Naive thymus-derived CD8-positive, alpha-beta T cell (primary cell): Measurements from ENCODE around the gene IL17C. TPM values are rescaled to one million over a fixed set of nuclear protein-coding genes. Genes with fewer than 3 reads are reported as not detected.
A peak's percentile ranks its signal among the peaks of the same experiment; 100 is the strongest.

Source experiments
- ATAC-seq, 2 donors: fragments of 150-1000 bp; cut with Tn5 transposase in 1 of 2; sonication (Bioruptor Pico), chemical (Tn5 transposase) in 1 of 2; 1 replicate in 1 of 2; 2 replicates in 1 of 2; pipeline ENCODE4 v1.10.0; 2021; ENCODE audit warnings: mild to moderate bottlenecking in 2 of 2, moderate library complexity in 2 of 2
- POLR2A ChIA-PET: fragments of 350-600 bp; sonication (Branson Sonifier 250); formaldehyde crosslinking; loops from one replicate; lab custom pipeline; 2021; ENCODE audit warnings: antibody characterized with exemption; lab: Charles Lee
- DNase-seq, 10 donors: peaks; one replicate each; pipeline versions ENCODE4 v3.0.0 to v3.0.0-alpha.2; 2020 to 2022
- H3K27ac Mint-ChIP-seq, 10 donors: one replicate each; pipeline ENCODE4 v1.8.0; 2020 to 2022; ENCODE audit warnings: mild to moderate bottlenecking in 10 of 10, mixed read lengths in 10 of 10, moderate library complexity in 4 of 10, inconsistent platforms in 1 of 10
- H3K27me3 Mint-ChIP-seq, 5 donors: one replicate each; pipeline ENCODE4 v1.8.0; 2021 to 2022; ENCODE audit warnings: mixed read lengths in 5 of 5
- H3K36me3 Mint-ChIP-seq, 3 donors: one replicate each; pipeline ENCODE4 v1.8.0; 2020 to 2022; ENCODE audit warnings: mixed read lengths in 3 of 3, mild to moderate bottlenecking in 2 of 3, inconsistent platforms in 1 of 3
- H3K4me1 Mint-ChIP-seq, 4 donors: one replicate each; pipeline ENCODE4 v1.8.0; 2021 to 2022; ENCODE audit warnings: mixed read lengths in 4 of 4
- H3K4me3 Mint-ChIP-seq, 10 donors: one replicate each; pipeline ENCODE4 v1.8.0; 2020 to 2022; ENCODE audit warnings: mild to moderate bottlenecking in 10 of 10, mixed read lengths in 10 of 10, moderate library complexity in 6 of 10, inconsistent platforms in 1 of 10
- H3K9me3 Mint-ChIP-seq, 9 donors: one replicate each; pipeline ENCODE4 v1.8.0; 2020 to 2022; ENCODE audit warnings: mixed read lengths in 9 of 9, mild to moderate bottlenecking in 3 of 9, inconsistent platforms in 1 of 9, moderate library complexity in 1 of 9
- polyA plus RNA-seq, 3 donors: library from polyadenylated mRNA; unstranded; fragments of 300-500 nt; fragmentation: Illumina TruSeq; gene quantifications; one replicate each; pipeline ENCODE4 v1.2.3, GENCODE V29; 2021
- total RNA-seq, 8 experiments: library from RNA in 2 of 8; stranded (reverse) in 2 of 8; gene quantifications; one replicate each; pipeline ENCODE4 v1.2.3 and lab custom pipeline; 2021 to 2026

IL17C gene
- total and polyA plus RNA-seq, 5 experiments from 2014 or later = 0.16 to 0.69 (median 0.55) TPM; not detected in 1

DNA sequence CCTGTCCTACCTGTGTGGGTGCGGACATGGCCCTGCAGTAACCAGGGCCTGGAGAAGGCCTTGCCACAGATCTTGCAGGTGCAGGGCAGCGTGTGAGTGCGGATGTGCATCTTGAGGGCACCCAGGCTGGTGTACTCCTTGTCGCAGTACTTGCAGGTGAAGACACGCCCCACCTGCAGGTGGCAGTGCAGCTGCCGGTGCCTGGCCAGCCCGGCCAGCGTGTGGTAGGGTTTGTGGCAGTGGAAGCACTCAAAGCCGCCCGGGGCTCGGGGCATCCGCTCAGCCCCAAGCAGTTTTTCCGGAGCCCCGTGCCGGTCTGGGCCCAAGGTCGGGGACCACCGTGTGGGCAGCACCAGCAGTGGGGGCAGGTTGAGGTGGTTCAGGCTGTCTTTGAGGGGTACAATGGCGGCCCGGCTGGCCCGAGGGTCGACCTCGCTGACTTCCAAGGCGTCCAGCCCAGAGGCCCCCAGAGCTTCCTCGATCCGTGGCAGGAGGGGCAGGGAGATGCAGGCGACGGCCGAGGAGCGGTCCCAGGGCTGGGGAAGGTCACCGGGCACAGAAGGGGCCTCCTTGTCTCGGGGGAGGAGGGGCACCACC lies 42.8 kb downstream of the IL17C start:
- ATAC-seq = peak; percentile 18 to 26
- Mint-ChIP-seq H3K27me3 (no peaks in the 10 kb centered on the region), H3K36me3 (peaks cover 0 to 9% (median 4%) of the 10 kb centered on the region in 3 donors), H3K9me3 (no peaks in the 10 kb centered on the region), H3K4me3 (peak overlapping the region; percentile 48 to 91 (median 82)), H3K4me1 (peaks cover 9 to 48% (median 37%) of the 10 kb centered on the region in 4 donors), H3K27ac (peak overlapping the region; percentile 90 to 98 (median 96))
- DNase-seq = peak in 3 of 10 donors; percentile 53 to 55 (median 54)
- POLR2A ChIA-PET = interaction anchor here (0.7 to 6.0 kb wide), 12 partner anchors 9 to 176 kb away, joined by 3 to 100 read pairs (median 4); partner anchors contain the start of genes TRAPPC2L and ZC3H18

DNA sequence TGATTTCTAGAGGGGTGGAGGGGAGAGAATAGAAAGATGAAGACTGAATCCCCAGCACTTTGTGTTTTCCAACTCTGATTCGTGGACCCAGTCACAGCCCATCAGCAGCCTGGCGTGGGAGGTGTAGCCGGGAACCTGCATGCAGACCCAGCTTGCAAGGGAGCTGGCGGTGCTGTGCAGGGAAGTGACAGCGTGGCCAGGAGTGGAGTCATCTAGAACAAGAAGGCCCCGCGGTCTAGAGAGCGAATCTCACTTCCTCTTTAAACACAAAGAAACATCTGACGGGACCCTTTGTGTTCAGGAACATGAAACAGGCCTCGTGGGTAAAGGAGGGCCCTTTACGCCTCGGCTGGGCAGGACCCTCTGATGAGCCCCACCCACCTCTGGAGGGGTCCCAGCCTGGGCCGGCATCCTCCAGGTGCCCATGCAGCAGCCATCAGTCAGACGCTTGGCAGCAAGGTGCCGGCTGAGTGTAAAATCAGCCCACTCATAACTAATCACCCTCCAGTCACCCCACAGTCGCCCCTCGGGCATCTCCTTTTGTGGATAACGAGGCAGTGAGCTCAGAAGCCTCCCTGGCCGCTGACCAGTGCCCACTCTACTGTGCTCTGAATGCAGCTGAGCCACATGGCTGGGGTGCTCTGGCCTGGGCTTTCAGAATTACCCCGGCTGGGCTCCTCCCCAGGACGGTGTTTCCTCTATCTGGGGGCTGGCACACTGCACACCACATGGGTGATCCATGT lies 43.5 kb downstream of the IL17C start:
- POLR2A ChIA-PET = interaction anchor here (0.7 to 6.0 kb wide), 10 partner anchors 10 to 176 kb away, joined by 3 to 100 read pairs (median 4); partner anchors contain the start of gene TRAPPC2L
- Mint-ChIP-seq H3K27me3 (no peaks in the 10 kb centered on the region), H3K27ac (peak overlapping the region; percentile 90 to 98 (median 96)), H3K36me3 (peaks cover 0 to 9% (median 4%) of the 10 kb centered on the region in 3 donors), H3K4me3 (peak overlapping the region; percentile 71 to 91 (median 84)), H3K4me1 (peaks cover 9 to 48% (median 37%) of the 10 kb centered on the region in 4 donors), H3K9me3 (no peaks in the 10 kb centered on the region)
- peak; percentile 57 to 64 for ATAC-seq
- peak in 9 of 10 donors; percentile 44 to 79 (median 62) for DNase-seq

DNA sequence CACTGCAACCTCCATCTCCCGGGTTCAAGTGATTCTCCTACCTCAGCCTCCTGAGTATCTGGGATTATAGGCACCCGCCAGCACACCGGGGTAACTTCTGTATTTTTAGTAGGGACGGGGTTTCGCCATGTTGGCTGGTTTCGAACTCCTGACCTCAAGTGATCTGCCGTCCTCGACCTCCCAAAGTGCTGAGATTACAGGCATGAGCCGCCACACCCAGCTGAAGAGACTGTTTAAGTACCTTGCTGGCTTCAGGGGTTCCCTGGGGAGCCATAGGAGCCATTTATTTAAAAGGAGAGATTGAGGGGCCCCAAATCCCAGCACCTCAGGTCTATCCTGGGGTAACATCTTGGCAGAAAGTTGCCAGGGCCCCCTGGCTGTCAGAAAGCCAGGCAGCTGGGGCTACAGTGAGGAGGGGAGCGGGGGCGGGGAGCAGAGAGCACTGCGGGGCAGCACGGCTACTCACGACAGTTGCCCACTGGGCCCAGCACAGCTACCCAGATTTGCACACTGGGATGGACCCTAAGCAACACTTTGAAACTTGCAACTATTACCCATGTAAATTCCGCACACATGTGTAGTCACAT lies 46.3 kb downstream of the IL17C start:
- peaks cover 0 to 6% (median 4%) of the 10 kb centered on the region in 3 donors for H3K36me3 Mint-ChIP-seq
- H3K27ac Mint-ChIP-seq = peak overlapping the region in 7 of 10 donors; percentile 27 to 88 (median 38)
- POLR2A ChIA-PET = interaction anchor here (0.9 to 6.1 kb wide), 8 partner anchors 12 to 127 kb away, joined by 3 to 96 read pairs (median 6); partner anchors contain the start of genes CTU2, MVD and RNF166
- DNase-seq = no peak
- H3K9me3 Mint-ChIP-seq = no peaks in the 10 kb centered on the region
- peak overlapping the region; percentile 19 to 90 (median 79) for H3K4me3 Mint-ChIP-seq
- ATAC-seq = no peak
- H3K27me3 Mint-ChIP-seq = no peaks in the 10 kb centered on the region
- peaks cover 9 to 63% (median 39%) of the 10 kb centered on the region in 4 donors for H3K4me1 Mint-ChIP-seq

- POLR2A ChIA-PET = interaction anchor here (0.7 to 6.1 kb wide), 9 partner anchors 12 to 127 kb away, joined by 3 to 96 read pairs (median 6); partner anchors contain the start of genes CTU2, MVD and RNF166
- Mint-ChIP-seq H3K27ac (peak overlapping the region in 9 of 10 donors; percentile 37 to 89 (median 73)), H3K36me3 (peaks cover 0 to 4% (median 4%) of the 10 kb centered on the region in 3 donors), H3K4me1 (peaks cover 9 to 64% (median 44%) of the 10 kb centered on the region in 4 donors), H3K4me3 (peak overlapping the region; percentile 75 to 90 (median 82)), H3K9me3 (no peaks in the 10 kb centered on the region), H3K27me3 (no peaks in the 10 kb centered on the region)
- ATAC-seq (peak; percentile 28 to 39), DNase-seq (peak; percentile 45 to 80 (median 59))
These were observed 47.0 kb downstream of the IL17C start for GRCh38 chr16:88685156-88686061.

DNA sequence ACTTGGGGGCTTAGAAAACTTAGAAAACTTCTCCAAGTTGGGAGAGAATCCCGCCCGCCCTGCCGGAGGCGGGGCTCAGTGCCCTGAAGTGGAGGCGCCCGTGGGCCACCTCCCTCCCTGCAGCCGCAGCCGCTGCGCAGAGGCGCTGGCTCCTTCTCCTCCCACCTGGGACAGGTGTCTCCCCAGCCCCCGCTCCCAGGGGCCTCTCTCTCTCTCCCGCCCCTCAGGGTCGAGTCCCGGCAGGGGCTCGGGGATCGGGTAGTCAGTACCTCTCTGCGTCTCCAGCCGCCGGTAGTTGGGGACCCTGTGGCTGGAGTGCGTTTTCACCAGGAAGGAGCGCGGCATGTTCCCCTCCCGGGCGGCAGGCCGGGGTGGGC lies 47.7 kb downstream of the IL17C start:
- H3K4me3 Mint-ChIP-seq = peak overlapping the region; percentile 75 to 90 (median 82)
- ATAC-seq = peak; percentile 49 to 60
- H3K36me3 Mint-ChIP-seq = peaks cover 0 to 1% (median 0%) of the 10 kb centered on the region in 3 donors
- no peaks in the 10 kb centered on the region for H3K27me3 Mint-ChIP-seq
- no peaks in the 10 kb centered on the region for H3K9me3 Mint-ChIP-seq
- H3K4me1 Mint-ChIP-seq = peaks cover 14 to 64% (median 46%) of the 10 kb centered on the region in 4 donors
- peak overlapping the region in 6 of 10 donors; percentile 47 to 86 (median 72) for H3K27ac Mint-ChIP-seq
- DNase-seq = peak in 7 of 10 donors; percentile 30 to 58 (median 44)
- POLR2A ChIA-PET = interaction anchor here (2.2 to 6.1 kb wide), 3 partner anchors 11 to 20 kb away, joined by 14 to 96 read pairs (median 17); partner anchors contain the start of genes CTU2 and RNF166

GRCh38 chr16:88686439-88687253 lies 48.3 kb downstream of the IL17C start, which contains the start of gene SNAI3:
TSS of gene SNAI3 (minus strand) at chr16:88686507. CDS start at chr16:88686406, 101 bp downstream.
- POLR2A ChIA-PET = interaction anchor here (0.7 to 6.1 kb wide), 6 partner anchors 10 to 407 kb away, joined by 3 to 96 read pairs (median 10); partner anchors contain the start of genes ACSF3, CTU2 and RNF166
- Mint-ChIP-seq H3K4me1 (peaks cover 12 to 64% (median 45%) of the 10 kb centered on the region in 4 donors), H3K4me3 (peak within 1 kb of the TSS; percentile 75 to 90 (median 82))

DNA sequence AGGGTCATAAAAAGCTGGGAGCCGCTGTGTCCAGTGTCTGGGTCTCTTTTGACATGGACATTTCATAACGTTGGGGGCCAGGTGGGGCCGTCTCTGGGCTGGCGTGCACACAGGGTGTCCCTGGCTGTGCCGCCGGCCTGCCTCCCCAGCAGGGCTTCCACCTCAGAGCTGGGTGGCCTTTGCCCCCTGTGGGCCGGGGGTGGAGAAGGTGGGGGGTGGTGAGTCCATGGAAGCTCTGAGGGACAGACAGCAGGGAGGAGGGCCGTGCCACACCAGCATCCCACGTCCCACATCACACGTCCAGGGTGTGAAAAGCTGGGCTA lies 48.8 kb downstream of the IL17C start:
- POLR2A ChIA-PET = interaction anchor here (0.7 to 6.1 kb wide), 5 partner anchors 10 to 406 kb away, joined by 3 to 96 read pairs (median 5); partner anchors contain the start of gene ACSF3
- peaks cover 11 to 64% (median 45%) of the 10 kb centered on the region in 4 donors for H3K4me1 Mint-ChIP-seq
- H3K27ac Mint-ChIP-seq = no peak overlapping the region
- no peaks in the 10 kb centered on the region for H3K36me3 Mint-ChIP-seq
- peak overlapping the region in 8 of 10 donors; percentile 11 to 82 (median 58) for H3K4me3 Mint-ChIP-seq
- H3K27me3 Mint-ChIP-seq = no peaks in the 10 kb centered on the region
- no peaks in the 10 kb centered on the region for H3K9me3 Mint-ChIP-seq
- DNase-seq = no peak
- no peak for ATAC-seq

More at GRCh38 chr16:88686439-88687253, 48.3 kb downstream of the IL17C start, which contains the start of gene SNAI3:
- H3K9me3 Mint-ChIP-seq = no peaks in the 10 kb centered on the region
- no peaks in the 10 kb centered on the region for H3K27me3 Mint-ChIP-seq
- H3K36me3 Mint-ChIP-seq = no peaks in the 10 kb centered on the region
- H3K27ac Mint-ChIP-seq = peak within 1 kb of the TSS in 9 of 10 donors; percentile 37 to 89 (median 73)
- peak; percentile 59 to 87 (median 77) for DNase-seq
- ATAC-seq = peak; percentile 74

DNA sequence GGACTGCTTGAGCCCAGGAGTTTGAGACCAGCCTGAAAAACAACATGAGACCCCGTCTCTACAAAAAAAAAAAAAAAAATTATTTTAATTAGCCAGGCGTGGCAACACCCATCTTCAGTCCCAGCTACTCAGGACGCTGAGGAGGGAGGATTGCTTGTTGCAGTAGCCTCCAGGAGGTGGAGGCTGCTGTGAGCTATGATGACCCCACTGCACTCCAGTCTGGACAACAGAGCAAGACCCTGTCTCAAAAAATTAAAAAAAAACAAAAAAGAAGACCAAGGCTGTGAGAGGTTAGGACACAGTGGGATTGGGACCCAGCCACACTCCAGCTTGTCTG lies 49.3 kb downstream of the IL17C start:
- Mint-ChIP-seq H3K27ac (peak overlapping the region in 3 of 10 donors; percentile 25 to 71 (median 37)), H3K9me3 (no peaks in the 10 kb centered on the region), H3K4me1 (peaks cover 9 to 65% (median 45%) of the 10 kb centered on the region in 4 donors), H3K36me3 (no peaks in the 10 kb centered on the region), H3K4me3 (peak overlapping the region in 4 of 10 donors; percentile 7 to 45 (median 34)), H3K27me3 (no peaks in the 10 kb centered on the region)
- DNase-seq (no peak), ATAC-seq (no peak)
- POLR2A ChIA-PET = interaction anchor here (0.7 to 6.1 kb wide), 6 partner anchors 9 to 406 kb away, joined by 3 to 96 read pairs (median 4); partner anchors contain the start of gene ACSF3

DNA sequence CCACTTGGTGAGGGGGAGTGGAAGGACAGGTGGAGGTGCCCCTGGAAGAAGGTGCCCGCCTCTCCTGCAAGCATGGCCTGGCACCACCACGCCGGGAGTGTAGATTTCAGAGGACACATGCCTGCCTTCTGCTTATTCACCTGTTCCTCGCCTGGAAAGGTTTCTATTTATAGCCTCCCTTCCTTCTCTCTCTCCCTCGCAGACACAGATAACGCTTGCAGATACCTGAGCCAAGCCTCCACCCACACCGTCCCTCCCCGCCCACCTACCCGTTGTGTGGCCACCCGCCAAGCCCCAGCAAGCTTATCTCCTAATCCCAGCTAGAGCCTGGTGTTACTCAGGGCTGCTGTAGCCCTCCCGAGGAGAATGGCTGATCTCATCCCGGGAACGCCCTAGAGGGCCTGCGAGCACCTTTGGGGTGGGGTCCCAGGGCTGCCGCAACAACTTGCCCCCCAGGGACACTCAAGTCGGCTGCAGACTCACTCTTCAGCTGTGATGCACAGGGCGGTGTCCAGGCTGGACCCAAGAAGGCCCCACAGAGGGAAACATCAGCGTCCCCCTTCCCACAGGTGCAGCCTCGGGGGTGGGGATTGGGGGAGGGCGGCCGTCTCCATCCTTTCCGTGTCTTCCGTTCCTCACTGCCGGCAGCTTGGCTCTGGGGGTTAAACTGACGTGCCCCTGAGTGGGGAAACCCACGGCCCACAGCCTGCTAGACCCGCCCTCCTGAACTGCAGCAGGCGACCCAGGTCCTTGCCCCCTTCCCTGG lies 49.8 kb downstream of the IL17C start:
- Mint-ChIP-seq H3K36me3 (no peaks in the 10 kb centered on the region), H3K4me3 (peak overlapping the region in 6 of 10 donors; percentile 7 to 45 (median 21)), H3K4me1 (peaks cover 13 to 69% (median 47%) of the 10 kb centered on the region in 4 donors), H3K27me3 (no peaks in the 10 kb centered on the region), H3K9me3 (no peaks in the 10 kb centered on the region), H3K27ac (peak overlapping the region in 6 of 10 donors; percentile 20 to 71 (median 36))
- no peak for DNase-seq
- POLR2A ChIA-PET = interaction anchor here (0.7 to 6.1 kb wide), 6 partner anchors 9 to 405 kb away, joined by 3 to 96 read pairs (median 5); partner anchors contain the start of gene ACSF3
- no peak for ATAC-seq
